Measurements from ENCODE around the gene ANK3.

GRCh38 chr10:60341969-60342368 is 47.7 kb downstream of the ANK3 start:
- TF ChIP-seq CTCF (IDR thresholded peaks at IDR 0.05 in 2 of 3, conservative IDR thresholded peaks at IDR 0.05 in 1 of 3; ENCODE audit: borderline replicate concordance in 1 of 3, insufficient read depth in 1 of 3, low read depth in 2 of 3, low read length in 2 of 3), result no peak
- no peak for TF ChIP-seq EZH2phosphoT487 (IDR thresholded peaks at IDR 0.05; ENCODE audit: borderline replicate concordance)
- no peak for TF ChIP-seq EGR1 (IDR thresholded peaks at IDR 0.05; ENCODE audit: low read depth)
- TF ChIP-seq EZH2 (IDR thresholded peaks at IDR 0.05), result no peak
- TF ChIP-seq ELF1 (IDR thresholded peaks at IDR 0.05; ENCODE audit: borderline replicate concordance, low read depth), result no peak
- TF ChIP-seq SIN3A (IDR thresholded peaks at IDR 0.05; ENCODE audit: low read depth), result no peak
- no peak for TF ChIP-seq POLR2A (IDR thresholded peaks at IDR 0.05; ENCODE audit: borderline replicate concordance, extremely low read depth, insufficient read depth, insufficient read length)
- no peak for TF ChIP-seq REST (IDR thresholded peaks at IDR 0.05; ENCODE audit: low read depth)
- TF ChIP-seq ATF3 (IDR thresholded peaks at IDR 0.05), result no peak
- no peak for TF ChIP-seq YY1 (IDR thresholded peaks at IDR 0.05; ENCODE audit: extremely low read depth, insufficient replicate concordance, low read depth, low read length)
- TF ChIP-seq FOSL1 (IDR thresholded peaks at IDR 0.05; ENCODE audit: low read depth), result no peak
- no peak for TF ChIP-seq JUND (IDR thresholded peaks at IDR 0.05)
- TF ChIP-seq MAX (IDR thresholded peaks at IDR 0.05), result no peak
- no peak for TF ChIP-seq ZFX (IDR thresholded peaks at IDR 0.05)
